ENCODE results near the gene SUGCT.

Gene SUGCT

DNA sequence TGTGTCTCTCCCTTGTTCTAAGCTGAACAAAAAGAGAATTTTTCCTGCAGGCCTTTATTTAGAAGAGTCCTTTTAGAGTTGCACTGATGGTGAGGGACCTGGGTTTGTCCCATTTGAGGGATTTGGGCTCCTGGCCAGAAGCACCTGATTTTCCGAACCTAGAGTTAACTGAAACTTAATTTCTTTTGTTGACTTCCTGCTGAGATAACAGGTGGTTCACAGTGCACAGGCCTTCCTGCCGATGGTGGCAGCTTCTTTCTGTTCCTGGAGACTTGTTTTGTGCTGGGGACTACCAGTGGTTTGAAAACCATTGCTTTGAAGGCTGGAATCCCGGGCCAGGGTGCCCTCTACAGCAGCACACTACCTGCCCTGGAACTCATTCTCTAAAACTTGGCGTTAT is 99.2 kb downstream of the SUGCT start:
- no peak overlapping the region for H3K27ac Mint-ChIP-seq
- H3K27me3 Mint-ChIP-seq (ENCODE audit: low read depth) = no peaks in the 10 kb centered on the region
- TF ChIP-seq, protein P1, sequence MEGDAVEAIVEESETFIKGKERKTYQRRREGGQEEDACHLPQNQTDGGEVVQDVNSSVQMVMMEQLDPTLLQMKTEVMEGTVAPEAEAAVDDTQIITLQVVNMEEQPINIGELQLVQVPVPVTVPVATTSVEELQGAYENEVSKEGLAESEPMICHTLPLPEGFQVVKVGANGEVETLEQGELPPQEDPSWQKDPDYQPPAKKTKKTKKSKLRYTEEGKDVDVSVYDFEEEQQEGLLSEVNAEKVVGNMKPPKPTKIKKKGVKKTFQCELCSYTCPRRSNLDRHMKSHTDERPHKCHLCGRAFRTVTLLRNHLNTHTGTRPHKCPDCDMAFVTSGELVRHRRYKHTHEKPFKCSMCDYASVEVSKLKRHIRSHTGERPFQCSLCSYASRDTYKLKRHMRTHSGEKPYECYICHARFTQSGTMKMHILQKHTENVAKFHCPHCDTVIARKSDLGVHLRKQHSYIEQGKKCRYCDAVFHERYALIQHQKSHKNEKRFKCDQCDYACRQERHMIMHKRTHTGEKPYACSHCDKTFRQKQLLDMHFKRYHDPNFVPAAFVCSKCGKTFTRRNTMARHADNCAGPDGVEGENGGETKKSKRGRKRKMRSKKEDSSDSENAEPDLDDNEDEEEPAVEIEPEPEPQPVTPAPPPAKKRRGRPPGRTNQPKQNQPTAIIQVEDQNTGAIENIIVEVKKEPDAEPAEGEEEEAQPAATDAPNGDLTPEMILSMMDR (IDR thresholded peaks at IDR 0.05; ENCODE audit: unreplicated experiment in 3 of 3) = no peak
- H3K4me1 Mint-ChIP-seq = no peaks in the 10 kb centered on the region
- no peak overlapping the region for H3K4me3 Mint-ChIP-seq
- no peaks in the 10 kb centered on the region for H3K36me3 Mint-ChIP-seq (ENCODE audit: low read depth)
- H3K9me3 Mint-ChIP-seq = no peaks in the 10 kb centered on the region

- Mint-ChIP-seq H3K9me3 (no peaks in the 10 kb centered on the region), H3K27ac (no peak overlapping the region), H3K27me3 (ENCODE audit: low read depth) (no peaks in the 10 kb centered on the region), H3K4me1 (no peaks in the 10 kb centered on the region), H3K4me3 (no peak overlapping the region), H3K36me3 (ENCODE audit: low read depth) (no peaks in the 10 kb centered on the region)
- TF ChIP-seq, protein P1 (IDR thresholded peaks at IDR 0.05; ENCODE audit: unreplicated experiment in 3 of 3) = no peak
Measured at GRCh38 chr7:40234666-40235065, 99.9 kb downstream of the SUGCT start.

- TF ChIP-seq, protein P1 (IDR thresholded peaks at IDR 0.05; ENCODE audit: unreplicated experiment in 3 of 3) = no peak
- H3K27ac Mint-ChIP-seq = no peak overlapping the region
- no peak overlapping the region for H3K4me3 Mint-ChIP-seq
- H3K27me3 Mint-ChIP-seq (ENCODE audit: low read depth) = no peaks in the 10 kb centered on the region
- no peaks in the 10 kb centered on the region for H3K4me1 Mint-ChIP-seq
- H3K9me3 Mint-ChIP-seq = no peaks in the 10 kb centered on the region
- no peaks in the 10 kb centered on the region for H3K36me3 Mint-ChIP-seq (ENCODE audit: low read depth)
Measured at GRCh38 chr7:40237731-40238130, 102.9 kb downstream of the SUGCT start.

- no peaks in the 10 kb centered on the region for H3K36me3 Mint-ChIP-seq (ENCODE audit: low read depth)
- H3K9me3 Mint-ChIP-seq = no peaks in the 10 kb centered on the region
- H3K4me3 Mint-ChIP-seq = no peak overlapping the region
- H3K27ac Mint-ChIP-seq = peak overlapping the region in 2 of 3 experiments; percentile 13 to 43
- TF ChIP-seq, protein P1 (IDR thresholded peaks at IDR 0.05; ENCODE audit: unreplicated experiment in 3 of 3) = no peak
- H3K4me1 Mint-ChIP-seq = peaks cover 5% of the 10 kb centered on the region
- no peaks in the 10 kb centered on the region for H3K27me3 Mint-ChIP-seq (ENCODE audit: low read depth)
Measured at GRCh38 chr7:40239755-40240303, 105.0 kb downstream of the SUGCT start.

DNA sequence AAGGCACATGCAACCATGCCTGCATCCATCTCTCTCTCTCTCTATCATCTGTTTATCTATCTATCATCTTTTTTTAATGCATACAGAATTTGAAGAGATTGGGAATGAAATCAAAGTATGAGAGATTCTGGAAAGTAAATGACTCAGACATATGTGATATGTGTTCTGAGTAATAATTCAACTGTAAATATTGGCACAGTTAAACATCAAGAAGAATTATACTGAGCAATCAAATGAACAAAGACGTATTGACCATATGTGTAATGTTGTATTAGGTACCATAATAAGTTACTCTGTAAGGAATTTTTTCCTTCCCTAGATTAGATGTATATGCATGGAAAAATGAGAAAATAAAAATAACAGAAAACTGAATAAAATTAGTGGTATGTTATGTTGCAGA is 108.3 kb downstream of the SUGCT start:
- H3K27me3 Mint-ChIP-seq (ENCODE audit: low read depth) = no peaks in the 10 kb centered on the region
- H3K9me3 Mint-ChIP-seq = no peaks in the 10 kb centered on the region
- H3K36me3 Mint-ChIP-seq (ENCODE audit: low read depth) = no peaks in the 10 kb centered on the region
- no peak overlapping the region for H3K4me3 Mint-ChIP-seq
- H3K27ac Mint-ChIP-seq = peak overlapping the region in 1 of 3 experiments; percentile 13
- H3K4me1 Mint-ChIP-seq = peaks cover 5% of the 10 kb centered on the region
- TF ChIP-seq, protein P1 (IDR thresholded peaks at IDR 0.05; ENCODE audit: unreplicated experiment in 3 of 3) = no peak

GRCh38 chr7:40244226-40244625 is 109.4 kb downstream of the SUGCT start:
- H3K36me3 Mint-ChIP-seq (ENCODE audit: low read depth) = no peaks in the 10 kb centered on the region
- peak overlapping the region; percentile 66 to 79 (median 71) for H3K27ac Mint-ChIP-seq
- H3K9me3 Mint-ChIP-seq = no peaks in the 10 kb centered on the region
- no peak overlapping the region for H3K4me3 Mint-ChIP-seq
- H3K4me1 Mint-ChIP-seq = peaks cover 5% of the 10 kb centered on the region
- TF ChIP-seq, protein P1 (IDR thresholded peaks at IDR 0.05; ENCODE audit: unreplicated experiment in 3 of 3) = no peak
- no peaks in the 10 kb centered on the region for H3K27me3 Mint-ChIP-seq (ENCODE audit: low read depth)
